Smooth muscle cell (in vitro differentiated cells): ENCODE measurements around the gene RITA1. TPM values are rescaled to one million over a fixed set of nuclear protein-coding genes. Genes with fewer than 3 reads are reported as not detected.

Experiments
- DNase-seq: peaks from one replicate; lab custom pipeline; 2025; ENCODE audit not compliant: unreplicated experiment; lab: John Stamatoyannopoulos, UW
- H2AFZ ChIP-seq: fragments of 200-600 bp; sonication (generic); 2 replicates; pipeline ENCODE4 v1.6.0; 2016; ENCODE audit warnings: antibody characterized with exemption, low read depth, mild to moderate bottlenecking
- H3F3A ChIP-seq: fragments of 200-600 bp; sonication (generic); 2 replicates; pipeline ENCODE4 v1.6.0; 2017; ENCODE audit warnings: antibody characterized with exemption, low read depth
- H3K27ac ChIP-seq: fragments of 200-600 bp; sonication (generic); 2 replicates; pipeline ENCODE4 v1.5.1; 2016; ENCODE audit warnings: low read depth, mild to moderate bottlenecking
- H3K27me3 ChIP-seq: fragments of 200-600 bp; sonication (generic); 2 replicates; pipeline ENCODE4 v1.6.1; 2016; ENCODE audit warnings: low read depth, mild to moderate bottlenecking
- H3K36me3 ChIP-seq: fragments of 200-600 bp; sonication (generic); 2 replicates; pipeline ENCODE4 v1.5.1; 2016; ENCODE audit warnings: low read depth
- H3K4me1 ChIP-seq: fragments of 200-600 bp; sonication (generic); 2 replicates; pipeline ENCODE4 v1.5.1; 2016; ENCODE audit warnings: low read depth
- H3K4me2 ChIP-seq: fragments of 200-600 bp; sonication (generic); 2 replicates; pipeline ENCODE4 v1.6.0; 2016; ENCODE audit warnings: mild to moderate bottlenecking
- H3K4me3 ChIP-seq: fragments of 200-600 bp; sonication (generic); 2 replicates; pipeline ENCODE4 v1.5.1; 2016; ENCODE audit warnings: mild to moderate bottlenecking
- H3K79me2 ChIP-seq: fragments of 200-600 bp; sonication (generic); 2 replicates; pipeline ENCODE4 v1.6.0; 2016; ENCODE audit warnings: low read depth, mild to moderate bottlenecking
- H3K9ac ChIP-seq: fragments of 200-600 bp; sonication (generic); 2 replicates; pipeline ENCODE4 v1.6.0; 2016; ENCODE audit warnings: low read depth
- H3K9me3 ChIP-seq: fragments of 200-600 bp; sonication (generic); replicated peaks from 2 replicates; pipeline ENCODE4 v1.5.1; 2016; ENCODE audit warnings: low read depth
- H4K20me1 ChIP-seq: fragments of 200-600 bp; sonication (generic); 2 replicates; pipeline ENCODE4 v1.6.0; 2016; ENCODE audit warnings: low read depth
- CTCF ChIP-seq: fragments of 200-600 bp; sonication (generic); IDR thresholded peaks from 2 replicates; pipeline ENCODE4 v1.5.1; 2017; ENCODE audit warnings: borderline replicate concordance, mild to moderate bottlenecking, antibody characterized with exemption; ENCODE audit not compliant: insufficient read depth, poor library complexity, severe bottlenecking
- WGBS: methylation state at CpG from one replicate; pipeline ENCODE4 v1.1.7; 2016; ENCODE audit warnings: low lambda C conversion rate; 5-methylcytosine and 5-hydroxymethylcytosine counted together
- polyA plus RNA-seq: library from polyadenylated mRNA; unstranded; fragments of >200 nt; fragmentation: Nextera tagmentation; extraction: Ambion mirVana; gene quantifications from 2 replicates; pipeline ENCODE4 v1.2.1, GENCODE V29; 2016
- total RNA-seq: library from RNA; depleted of rRNA; stranded (reverse); fragments of >200 nt; gene quantifications from 2 replicates; pipeline ENCODE4 v1.2.3, GENCODE V29; 2014

Gene RITA1
- total and polyA plus RNA-seq, 2 experiments from 2014 or later = 9.6 to 12.2 TPM

DNA sequence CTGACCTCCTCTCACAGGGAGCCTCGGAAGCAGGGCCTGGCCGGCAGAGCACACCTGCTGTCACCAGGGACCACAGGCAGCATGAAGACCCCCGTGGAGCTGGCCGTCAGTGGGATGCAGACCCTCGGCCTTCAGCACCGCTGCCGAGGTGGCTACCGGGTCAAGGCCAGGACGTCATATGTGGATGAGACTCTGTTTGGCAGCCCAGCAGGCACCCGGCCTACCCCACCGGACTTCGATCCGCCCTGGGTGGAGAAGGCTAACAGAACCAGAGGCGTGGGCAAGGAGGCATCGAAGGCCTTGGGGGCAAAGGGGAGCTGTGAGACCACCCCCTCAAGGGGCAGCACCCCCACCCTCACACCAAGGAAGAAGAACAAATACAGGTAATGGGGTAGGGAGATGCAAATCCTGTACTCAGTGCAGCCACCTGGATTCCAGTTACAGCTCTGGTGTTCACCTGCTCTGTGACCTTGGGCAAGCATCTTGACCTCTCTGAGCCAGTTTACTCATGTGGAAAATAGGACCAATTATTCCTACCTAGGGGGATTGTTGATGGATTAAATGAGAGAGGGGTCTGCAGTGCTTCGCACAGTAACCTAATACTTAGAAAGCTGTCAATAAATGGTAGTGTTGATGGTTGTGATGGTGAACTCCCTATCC lies 1.3 kb downstream of the RITA1 start:
- Histone ChIP-seq H3K9me3 (no peaks in the 10 kb centered on the region), H2AFZ (no peak overlapping the region), H4K20me1 (no peaks in the 10 kb centered on the region), H3K4me1 (peaks cover 9% of the 10 kb centered on the region), H3K4me2 (peak overlapping the region; percentile 89), H3K79me2 (peaks cover 32% of the 10 kb centered on the region), H3K9ac (no peak overlapping the region), H3K4me3 (no peak overlapping the region), H3K27ac (no peak overlapping the region), H3F3A (peaks cover 5% of the 10 kb centered on the region), H3K36me3 (no peaks in the 10 kb centered on the region), H3K27me3 (no peaks in the 10 kb centered on the region)
- no peak for DNase-seq
- 95% methylated on average over 16 of the region's 16 CpGs for WGBS
- TF ChIP-seq CTCF = no peak

DNA sequence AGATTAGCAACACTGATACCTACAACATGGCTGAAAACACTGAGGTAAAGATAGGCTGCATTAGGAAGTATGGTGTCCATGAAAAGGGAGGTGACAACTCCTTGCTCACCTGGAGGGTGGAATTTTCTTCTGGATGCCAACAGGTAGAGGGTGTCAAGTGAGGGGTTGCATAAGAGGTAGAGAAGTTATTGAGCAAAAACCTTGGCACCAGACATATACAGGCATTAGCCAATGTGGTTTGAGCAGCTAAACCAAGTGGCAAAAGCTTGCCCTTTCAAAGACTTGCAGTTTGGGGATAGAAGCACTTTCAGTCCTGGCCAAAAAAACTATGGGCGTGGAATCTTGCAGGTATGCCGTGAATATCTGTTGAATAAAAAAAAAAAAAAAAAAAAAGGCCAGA lies 3.8 kb downstream of the RITA1 start:
- H4K20me1 ChIP-seq = no peaks in the 10 kb centered on the region
- H3K9me3 ChIP-seq = no peaks in the 10 kb centered on the region
- peaks cover 5% of the 10 kb centered on the region for H3K4me1 ChIP-seq
- H3K9ac ChIP-seq = no peak overlapping the region
- peaks cover 6% of the 10 kb centered on the region for H3K79me2 ChIP-seq
- 100% methylated on average over 2 of the region's 2 CpGs for WGBS
- no peaks in the 10 kb centered on the region for H3K36me3 ChIP-seq
- DNase-seq = no peak
- no peak overlapping the region for H3K4me3 ChIP-seq
- H2AFZ ChIP-seq = no peak overlapping the region
- H3F3A ChIP-seq = peaks cover 15% of the 10 kb centered on the region
- H3K27me3 ChIP-seq = no peaks in the 10 kb centered on the region
- no peak overlapping the region for H3K4me2 ChIP-seq
- no peak overlapping the region for H3K27ac ChIP-seq
- no peak for TF ChIP-seq CTCF

DNA sequence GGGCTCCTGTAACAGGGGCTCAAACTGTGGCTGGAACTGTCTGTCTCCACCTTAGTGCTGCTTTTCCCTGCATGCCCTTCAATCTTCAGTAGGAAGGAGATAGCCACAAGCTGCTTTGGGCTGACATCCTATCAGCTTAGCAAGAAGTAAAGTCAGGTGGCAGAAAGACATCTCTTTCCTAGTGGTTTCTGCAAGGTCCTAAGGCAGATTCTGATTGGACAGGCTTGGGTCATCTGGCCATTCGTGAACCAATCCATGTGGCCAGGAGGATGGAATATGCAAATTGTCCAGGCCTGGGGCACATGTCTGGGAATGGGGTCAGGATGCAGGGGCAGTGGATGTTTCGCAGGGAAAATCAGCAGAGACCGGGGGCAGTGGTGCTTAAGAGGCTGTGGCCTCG lies 5.2 kb downstream of the RITA1 start:
- 94% methylated on average over 4 of the region's 4 CpGs for WGBS
- Histone ChIP-seq H3K4me3 (no peak overlapping the region), H3K27me3 (no peaks in the 10 kb centered on the region), H3K9me3 (no peaks in the 10 kb centered on the region), H2AFZ (no peak overlapping the region), H4K20me1 (no peaks in the 10 kb centered on the region), H3K4me1 (peaks cover 13% of the 10 kb centered on the region), H3K27ac (no peak overlapping the region), H3K36me3 (no peaks in the 10 kb centered on the region), H3K9ac (no peak overlapping the region), H3K79me2 (peaks cover 6% of the 10 kb centered on the region), H3K4me2 (no peak overlapping the region), H3F3A (peaks cover 14% of the 10 kb centered on the region)
- no peak for DNase-seq
- TF ChIP-seq CTCF = no peak

GRCh38 chr12:113191227-113191626 lies 5.7 kb downstream of the RITA1 start:
- no peaks in the 10 kb centered on the region for H3K9me3 ChIP-seq
- H3K36me3 ChIP-seq = no peaks in the 10 kb centered on the region
- H3K4me2 ChIP-seq = no peak overlapping the region
- H2AFZ ChIP-seq = no peak overlapping the region
- peaks cover 3% of the 10 kb centered on the region for H3K79me2 ChIP-seq
- no peaks in the 10 kb centered on the region for H3K27me3 ChIP-seq
- no peak overlapping the region for H3K4me3 ChIP-seq
- peaks cover 10% of the 10 kb centered on the region for H3K4me1 ChIP-seq
- no peak overlapping the region for H3K27ac ChIP-seq
- no peak for TF ChIP-seq CTCF
- H3K9ac ChIP-seq = no peak overlapping the region
- peaks cover 14% of the 10 kb centered on the region for H3F3A ChIP-seq
- DNase-seq = no peak
- H4K20me1 ChIP-seq = no peaks in the 10 kb centered on the region
- WGBS = 84% methylated on average over 19 of the region's 19 CpGs
